ENCODE results near the gene GTF2IRD1.

The GTF2IRD1 gene

GRCh38 chr7:74606909-74607510 is 153.3 kb downstream of the GTF2IRD1 start:
- TF ChIP-seq CTCF (conservative IDR thresholded peaks at IDR 0.05; ENCODE audit: low read length), result no peak
- H3K4me3 ChIP-seq (ENCODE audit: low read length), result peak overlapping the region; percentile 48

GRCh38 chr7:74612015-74612829 is 158.5 kb downstream of the GTF2IRD1 start:
- TF ChIP-seq CTCF (conservative IDR thresholded peaks at IDR 0.05; ENCODE audit: low read length), result no peak
- no peak overlapping the region for H3K4me3 ChIP-seq (ENCODE audit: low read length)
- DNase-seq (ENCODE audit: low read depth), result peak; percentile 28

More at GRCh38 chr7:74606909-74607510, 153.3 kb downstream of the GTF2IRD1 start:
- DNase-seq (ENCODE audit: low read depth), result no peak

DNA sequence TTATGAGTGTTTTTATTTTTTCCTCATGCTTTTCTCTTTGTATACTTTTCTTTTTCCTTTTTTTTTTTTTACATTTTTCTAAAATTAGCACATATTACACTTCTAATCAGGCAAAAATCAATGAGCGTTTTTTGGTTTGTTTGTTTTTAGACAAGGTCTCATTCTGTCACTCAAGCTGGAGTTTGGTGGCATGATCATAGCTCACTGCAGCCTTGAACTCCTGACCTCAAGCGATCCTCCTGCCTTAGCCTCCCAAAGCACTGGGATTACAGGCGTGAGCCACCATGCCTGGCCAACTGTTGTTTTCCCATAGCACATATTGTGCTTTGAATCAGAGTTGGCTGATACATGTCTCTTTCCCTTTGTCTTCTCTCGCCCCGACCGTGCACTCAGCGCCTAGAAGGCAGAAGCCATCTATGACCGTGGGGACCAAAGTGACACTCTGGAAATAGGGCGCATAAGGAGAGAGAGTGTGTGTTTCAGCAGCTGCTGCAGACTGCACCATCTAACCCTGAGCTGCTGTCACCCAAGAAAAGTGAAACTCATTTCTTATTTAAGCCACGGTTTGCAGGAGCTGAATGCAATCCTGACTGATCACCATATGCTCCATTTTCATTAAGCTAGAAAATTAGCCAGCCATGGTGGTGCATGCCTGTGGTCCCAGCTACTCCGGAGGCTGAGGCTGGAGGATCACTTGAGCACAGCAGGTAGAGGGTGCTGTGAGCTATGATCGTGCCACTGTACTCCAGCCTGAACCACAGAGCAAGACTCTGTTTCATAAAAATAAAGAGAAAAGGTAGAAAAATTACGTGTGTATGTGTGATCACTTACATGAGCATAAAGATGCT is 162.5 kb downstream of the GTF2IRD1 start:
- no peak overlapping the region for H3K4me3 ChIP-seq (ENCODE audit: low read length)
- no peak for TF ChIP-seq CTCF (conservative IDR thresholded peaks at IDR 0.05; ENCODE audit: low read length)
- DNase-seq (ENCODE audit: low read depth), result no peak

- H3K4me3 ChIP-seq (ENCODE audit: low read length), result no peak overlapping the region
- no peak for TF ChIP-seq CTCF (conservative IDR thresholded peaks at IDR 0.05; ENCODE audit: low read length)
- no peak for DNase-seq (ENCODE audit: low read depth)
These were observed 163.6 kb downstream of the GTF2IRD1 start for GRCh38 chr7:74617180-74617744.

DNA sequence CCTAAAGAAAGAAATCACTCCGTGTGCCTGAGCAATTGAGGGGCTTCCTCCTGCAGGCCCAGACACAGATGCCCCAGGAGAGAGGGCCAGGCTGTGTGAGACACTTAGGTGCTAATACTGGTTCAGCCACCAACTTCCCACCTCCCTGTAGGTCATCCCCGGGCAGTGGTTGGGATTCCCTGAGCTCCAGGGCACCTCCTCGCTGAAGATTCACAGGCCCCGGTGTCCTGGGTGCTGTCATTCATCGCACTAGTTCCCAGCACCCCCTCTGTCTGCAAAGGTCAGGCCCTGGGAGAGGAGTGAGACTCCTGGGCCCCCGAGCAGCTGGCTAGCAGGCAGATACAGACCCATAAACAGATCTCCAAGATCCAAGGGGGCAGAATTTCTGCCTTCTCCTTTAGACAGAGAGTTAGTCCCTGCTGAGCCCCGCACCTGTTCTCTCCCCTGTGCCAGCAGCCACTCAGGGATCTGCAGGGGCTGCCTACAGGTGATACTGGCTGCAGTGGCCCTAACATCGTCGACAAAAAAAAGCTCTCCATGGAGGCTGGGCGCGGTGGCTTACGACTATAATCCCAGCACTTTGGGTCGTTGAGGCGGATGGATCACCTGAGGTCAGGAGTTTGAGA is 165.6 kb downstream of the GTF2IRD1 start:
- no peak for DNase-seq (ENCODE audit: low read depth)
- no peak overlapping the region for H3K4me3 ChIP-seq (ENCODE audit: low read length)
- no peak for TF ChIP-seq CTCF (conservative IDR thresholded peaks at IDR 0.05; ENCODE audit: low read length)

DNA sequence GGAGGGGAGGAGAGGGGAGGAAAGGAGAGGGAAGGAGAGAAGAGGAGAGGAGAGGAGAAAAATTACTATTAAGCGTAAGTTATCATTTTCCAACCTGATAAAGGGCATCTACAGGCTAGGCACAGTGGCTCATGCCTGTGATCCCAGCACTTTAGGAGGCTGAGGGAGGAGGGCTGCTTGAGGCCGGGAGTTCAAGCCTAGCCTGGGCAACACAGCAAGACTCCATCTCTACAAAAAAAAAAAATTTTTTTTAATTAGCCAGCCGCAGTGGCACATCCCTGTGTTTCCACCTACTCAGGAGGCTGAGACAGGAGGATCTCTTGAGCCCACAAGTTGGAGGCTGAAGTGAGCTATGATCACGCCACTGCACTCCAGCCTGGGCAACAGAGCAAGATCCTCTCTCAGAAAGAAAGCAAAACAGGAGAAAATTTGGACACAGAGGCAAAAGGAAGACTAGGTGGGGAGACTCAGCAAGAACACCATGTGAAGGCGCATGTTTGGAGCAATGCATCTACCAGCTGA is 168.6 kb downstream of the GTF2IRD1 start:
- TF ChIP-seq CTCF (conservative IDR thresholded peaks at IDR 0.05; ENCODE audit: low read length), result no peak
- no peak overlapping the region for H3K4me3 ChIP-seq (ENCODE audit: low read length)
- no peak for DNase-seq (ENCODE audit: low read depth)
